Fibroblast of the conjunctiva (primary cell): ENCODE measurements around the gene SSH3.

ENCODE experiments used
- DNase-seq: peaks from one replicate; pipeline ENCODE4 v3.0.0-alpha.2; 2010; ENCODE audit warnings: low read depth

SSH3 gene

GRCh38 chr11:67293090-67293489 is 10.2 kb upstream of the SSH3 start:
- no peak for DNase-seq

DNA sequence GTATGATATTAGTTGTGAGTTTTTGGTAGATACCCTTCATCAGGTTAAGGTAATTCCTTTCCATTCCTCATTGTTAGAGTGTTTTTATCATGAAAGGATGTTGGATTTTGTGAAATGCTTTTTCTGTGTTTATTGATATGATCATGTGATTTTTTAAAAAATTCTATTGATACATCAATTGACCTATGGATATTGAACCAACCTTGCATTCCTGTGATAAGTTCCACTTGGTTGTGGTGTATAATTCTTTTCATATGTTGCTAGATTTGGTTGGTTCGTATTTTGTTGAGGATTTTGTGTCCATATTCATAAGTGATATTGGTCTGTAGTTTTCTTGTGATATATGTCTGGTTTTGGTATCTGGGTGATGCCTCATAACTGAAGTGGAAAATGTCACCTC is 7.5 kb upstream of the SSH3 start:
- no peak for DNase-seq

- no peak for DNase-seq
Measured at GRCh38 chr11:67298786-67299185, 4.5 kb upstream of the SSH3 start.

DNA sequence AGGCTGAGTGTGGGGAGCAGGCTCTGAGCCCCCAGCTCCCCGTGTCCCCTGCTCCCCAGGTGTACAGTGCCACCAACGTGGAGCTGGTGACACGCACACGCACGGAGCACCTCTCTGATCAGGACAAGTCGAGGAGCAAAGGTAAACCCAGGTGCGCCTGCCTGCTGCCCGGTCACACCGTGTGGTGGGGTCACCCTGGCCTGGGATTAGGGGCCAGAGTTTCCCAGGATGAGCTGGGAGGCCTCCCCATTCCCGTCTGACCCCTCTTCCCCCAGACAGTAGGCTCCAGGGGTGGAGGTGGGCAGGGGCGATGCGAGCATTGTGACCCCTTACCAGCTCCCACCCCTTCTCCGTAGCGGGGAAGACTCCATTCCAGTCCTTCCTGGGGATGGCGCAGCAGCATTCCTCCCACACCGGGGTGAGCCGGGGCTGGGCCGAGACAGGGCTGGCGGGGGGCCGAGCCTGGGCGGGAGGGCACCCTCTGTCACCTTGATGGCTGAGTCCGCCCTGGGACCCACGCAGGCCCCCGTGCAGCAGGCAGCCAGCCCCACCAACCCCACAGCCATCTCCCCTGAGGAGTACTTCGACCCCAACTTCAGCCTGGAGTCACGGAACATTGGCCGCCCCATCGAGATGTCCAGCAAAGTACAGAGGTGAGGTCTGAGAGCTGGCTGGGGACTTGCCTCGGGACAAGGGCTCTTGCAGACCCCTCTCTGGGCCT is 3.7 kb upstream of the SSH3 start:
- DNase-seq, result no peak

- no peak for DNase-seq
Measured at GRCh38 chr11:67300256-67300755, 3.0 kb upstream of the SSH3 start.

- no peak for DNase-seq
Measured at GRCh38 chr11:67300756-67301312, 2.5 kb upstream of the SSH3 start.

DNA sequence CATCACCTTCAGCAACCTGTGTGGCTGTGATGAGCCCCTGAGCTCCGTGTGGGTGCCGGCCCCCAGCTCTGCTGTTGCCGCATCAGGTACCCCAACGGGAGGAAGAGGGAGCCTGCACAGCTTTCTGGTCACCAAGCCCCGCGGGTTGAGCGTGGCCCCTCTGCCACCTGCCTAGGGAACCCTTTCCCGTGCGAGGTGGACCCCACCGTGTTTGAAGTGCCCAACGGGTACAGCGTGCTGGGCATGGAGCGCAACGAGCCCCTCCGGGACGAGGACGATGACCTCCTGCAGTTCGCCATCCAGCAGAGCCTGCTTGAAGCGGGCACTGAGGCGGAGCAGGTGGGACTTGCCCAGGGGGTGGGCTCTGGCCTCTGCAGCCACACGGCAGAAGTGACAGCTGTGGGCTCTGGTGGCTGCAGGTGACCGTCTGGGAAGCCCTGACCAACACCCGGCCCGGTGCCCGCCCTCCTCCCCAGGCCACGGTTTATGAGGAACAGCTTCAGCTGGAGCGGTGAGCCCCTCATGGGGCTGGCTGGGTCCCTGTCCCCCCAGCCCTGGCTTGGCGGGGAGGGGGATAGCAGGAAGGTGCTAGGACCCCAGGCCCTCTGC is 1.9 kb upstream of the SSH3 start:
- no peak for DNase-seq

GRCh38 chr11:67301951-67302516 is 1.3 kb upstream of the SSH3 start:
- no peak for DNase-seq

DNA sequence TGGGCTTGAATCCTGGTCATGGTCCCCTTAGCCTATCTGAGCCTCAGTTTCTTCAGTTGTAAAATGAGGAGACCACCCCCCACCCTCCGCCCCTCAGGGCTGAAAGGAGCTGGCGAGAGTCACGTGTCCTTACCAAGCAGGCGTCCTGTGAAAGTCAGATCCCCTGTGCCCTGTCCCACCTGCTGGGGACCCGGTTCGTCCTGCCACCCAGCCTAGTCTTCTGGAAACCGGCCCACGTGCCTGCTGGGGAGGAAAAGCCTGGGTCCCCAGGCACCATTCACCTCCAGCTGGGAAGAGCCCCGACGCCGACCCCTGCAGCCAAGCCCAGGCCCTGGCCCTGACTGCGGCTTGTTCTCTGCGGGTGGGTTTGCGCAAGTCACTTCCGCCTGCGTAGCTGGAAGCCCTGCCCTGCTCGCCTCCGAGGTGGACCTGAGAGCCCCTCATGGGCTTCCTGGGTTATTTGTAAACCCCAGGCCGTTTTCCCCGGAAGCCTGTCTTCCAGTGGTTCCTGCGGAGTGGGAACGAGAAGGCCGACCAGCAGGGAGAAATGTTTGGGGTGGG is 679 bp upstream of the SSH3 start:
- DNase-seq, result no peak

DNA sequence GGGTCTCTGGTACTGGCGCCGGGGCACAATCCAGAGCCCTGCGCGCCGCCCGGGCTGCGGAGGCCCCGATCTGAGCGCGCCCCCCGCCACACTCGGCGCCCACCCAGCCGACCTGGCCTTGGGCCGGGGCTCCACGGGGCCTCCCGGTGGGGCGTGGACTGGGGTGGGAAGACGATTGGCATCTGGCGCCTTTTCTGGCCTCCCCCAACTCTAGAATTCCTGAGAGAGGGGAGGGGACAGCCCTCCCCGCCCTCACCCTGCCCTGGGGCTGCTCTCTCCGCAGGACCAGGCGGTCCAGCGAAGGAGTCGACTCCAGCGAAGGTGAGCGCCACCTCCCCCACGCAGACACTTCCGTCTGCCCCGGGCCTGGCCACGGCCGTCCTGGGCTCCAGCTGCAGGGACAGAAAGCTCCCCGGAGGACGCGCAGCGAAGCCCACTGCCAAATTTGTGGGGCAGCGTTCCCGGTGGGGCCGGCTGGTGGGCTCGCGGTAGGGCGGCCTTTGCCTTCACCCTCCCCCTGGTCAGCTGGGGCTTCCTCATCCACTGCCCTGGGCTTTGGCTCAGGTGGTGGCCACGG is 593 bp downstream of the SSH3 start:
- no peak for DNase-seq

DNA sequence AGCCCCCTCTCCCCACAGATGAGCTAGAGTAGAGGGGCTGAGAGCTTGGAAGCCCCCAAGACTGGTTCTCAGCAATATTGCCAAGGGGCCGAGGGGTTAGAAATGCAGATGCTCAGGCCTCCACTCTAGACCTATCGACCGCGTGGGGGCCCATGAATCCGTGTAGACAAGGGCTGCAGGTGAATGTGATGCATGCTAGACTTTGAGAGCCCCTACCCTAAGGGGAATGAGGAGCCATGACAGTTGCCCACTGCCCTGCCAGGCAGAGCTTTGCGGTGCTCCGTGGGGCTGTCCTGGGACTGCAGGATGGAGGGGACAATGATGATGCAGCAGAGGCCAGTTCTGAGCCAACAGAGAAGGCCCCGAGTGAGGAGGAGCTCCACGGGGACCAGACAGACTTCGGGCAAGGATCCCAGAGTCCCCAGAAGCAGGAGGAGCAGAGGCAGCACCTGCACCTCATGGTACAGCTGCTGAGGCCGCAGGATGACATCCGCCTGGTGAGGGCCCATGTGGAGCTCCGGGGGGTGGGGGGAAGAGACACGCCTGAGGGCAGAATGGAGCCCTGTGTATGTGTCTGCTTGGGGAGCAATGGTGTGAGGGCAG is 1.3 kb downstream of the SSH3 start:
- DNase-seq, result no peak

- no peak for DNase-seq
Measured at GRCh38 chr11:67306769-67307544, 3.6 kb downstream of the SSH3 start.

- DNase-seq, result no peak
Measured at GRCh38 chr11:67307545-67308001, 4.2 kb downstream of the SSH3 start.

- DNase-seq, result no peak
Measured at GRCh38 chr11:67308031-67308866, 4.9 kb downstream of the SSH3 start.

GRCh38 chr11:67309166-67309565 is 5.8 kb downstream of the SSH3 start:
- no peak for DNase-seq

DNA sequence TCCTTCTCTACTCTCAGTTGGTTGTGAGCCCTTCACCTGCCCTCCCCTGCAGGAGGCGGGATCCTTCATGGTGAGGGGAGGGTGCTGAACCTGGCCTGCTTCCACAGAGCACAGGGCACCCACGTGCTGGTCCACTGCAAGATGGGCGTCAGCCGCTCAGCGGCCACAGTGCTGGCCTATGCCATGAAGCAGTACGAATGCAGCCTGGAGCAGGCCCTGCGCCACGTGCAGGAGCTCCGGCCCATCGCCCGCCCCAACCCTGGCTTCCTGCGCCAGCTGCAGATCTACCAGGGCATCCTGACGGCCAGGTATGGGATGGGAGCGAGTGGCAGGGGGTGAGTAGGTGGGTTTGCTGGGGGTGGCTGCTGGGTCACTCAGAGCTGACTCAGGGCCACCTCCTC is 6.3 kb downstream of the SSH3 start:
- no peak for DNase-seq

DNA sequence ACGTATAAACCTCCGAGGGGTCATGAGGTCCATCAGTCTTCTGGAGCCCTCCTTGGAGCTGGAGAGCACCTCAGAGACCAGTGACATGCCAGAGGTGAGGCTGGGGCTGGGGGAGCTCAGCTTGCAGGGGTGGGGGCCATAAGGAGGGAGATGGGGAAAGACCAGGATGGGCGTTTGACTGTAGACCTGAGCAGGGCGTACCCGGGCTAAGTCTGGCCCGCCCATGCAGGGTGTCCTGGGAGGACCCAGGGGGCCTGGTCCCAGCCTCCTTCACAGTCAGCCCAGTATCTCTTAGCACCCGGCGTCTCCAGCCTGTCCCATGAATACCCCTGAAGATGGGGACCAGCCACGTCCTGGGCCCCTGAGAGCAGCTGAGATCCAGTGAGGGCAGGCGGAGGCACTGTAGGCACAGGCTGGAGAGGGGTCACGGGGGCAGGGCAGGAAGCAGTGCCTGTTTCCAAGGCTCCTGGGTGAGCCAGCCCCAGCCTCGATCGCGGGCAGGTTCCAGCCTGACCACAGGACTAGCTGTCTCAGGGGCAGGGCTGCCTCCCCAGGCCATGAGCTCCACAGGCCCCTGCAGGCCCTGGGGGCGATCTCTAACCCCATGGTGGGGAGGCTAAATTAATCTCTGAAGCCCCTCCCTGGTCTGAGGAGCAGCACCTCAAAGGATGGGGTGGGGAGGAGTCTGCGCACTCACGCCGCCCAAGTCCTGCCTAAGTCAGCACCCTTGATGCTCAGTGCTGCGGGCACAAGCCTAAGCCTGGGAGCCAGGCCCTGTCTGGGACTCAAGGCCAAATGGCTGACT is 7.1 kb downstream of the SSH3 start:
- no peak for DNase-seq

- no peak for DNase-seq
Measured at GRCh38 chr11:67311051-67311555, 7.8 kb downstream of the SSH3 start.

DNA sequence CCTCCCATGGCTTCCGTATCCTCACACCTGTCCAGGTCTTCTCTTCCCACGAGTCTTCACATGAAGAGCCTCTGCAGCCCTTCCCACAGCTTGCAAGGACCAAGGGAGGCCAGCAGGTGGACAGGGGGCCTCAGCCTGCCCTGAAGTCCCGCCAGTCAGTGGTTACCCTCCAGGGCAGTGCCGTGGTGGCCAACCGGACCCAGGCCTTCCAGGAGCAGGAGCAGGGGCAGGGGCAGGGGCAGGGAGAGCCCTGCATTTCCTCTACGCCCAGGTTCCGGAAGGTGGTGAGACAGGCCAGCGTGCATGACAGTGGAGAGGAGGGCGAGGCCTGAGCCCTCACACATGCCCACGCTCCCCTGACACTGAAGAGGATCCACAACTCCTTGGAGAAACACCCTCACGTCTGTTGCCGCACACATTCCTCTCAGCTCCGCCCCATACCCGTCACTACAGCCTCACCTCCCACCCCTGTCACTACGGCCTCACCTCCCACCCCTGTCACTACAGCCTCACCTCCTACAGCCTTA is 8.3 kb downstream of the SSH3 start:
- no peak for DNase-seq
